Smooth muscle cell (in vitro differentiated cells): Measurements from ENCODE around the gene ISX. TPM values are rescaled to one million over a fixed set of nuclear protein-coding genes. Genes with fewer than 3 reads are reported as not detected.

ENCODE experiments used
- DNase-seq: peaks from one replicate; lab custom pipeline; 2025; ENCODE audit not compliant: unreplicated experiment; lab: John Stamatoyannopoulos, UW
- H2AFZ ChIP-seq: fragments of 200-600 bp; sonication (generic); 2 replicates; pipeline ENCODE4 v1.6.0; 2016; ENCODE audit warnings: antibody characterized with exemption, low read depth, mild to moderate bottlenecking
- H3F3A ChIP-seq: fragments of 200-600 bp; sonication (generic); 2 replicates; pipeline ENCODE4 v1.6.0; 2017; ENCODE audit warnings: antibody characterized with exemption, low read depth
- H3K27ac ChIP-seq: fragments of 200-600 bp; sonication (generic); 2 replicates; pipeline ENCODE4 v1.5.1; 2016; ENCODE audit warnings: low read depth, mild to moderate bottlenecking
- H3K27me3 ChIP-seq: fragments of 200-600 bp; sonication (generic); 2 replicates; pipeline ENCODE4 v1.6.1; 2016; ENCODE audit warnings: low read depth, mild to moderate bottlenecking
- H3K36me3 ChIP-seq: fragments of 200-600 bp; sonication (generic); 2 replicates; pipeline ENCODE4 v1.5.1; 2016; ENCODE audit warnings: low read depth
- H3K4me1 ChIP-seq: fragments of 200-600 bp; sonication (generic); 2 replicates; pipeline ENCODE4 v1.5.1; 2016; ENCODE audit warnings: low read depth
- H3K4me2 ChIP-seq: fragments of 200-600 bp; sonication (generic); 2 replicates; pipeline ENCODE4 v1.6.0; 2016; ENCODE audit warnings: mild to moderate bottlenecking
- H3K4me3 ChIP-seq: fragments of 200-600 bp; sonication (generic); 2 replicates; pipeline ENCODE4 v1.5.1; 2016; ENCODE audit warnings: mild to moderate bottlenecking
- H3K79me2 ChIP-seq: fragments of 200-600 bp; sonication (generic); 2 replicates; pipeline ENCODE4 v1.6.0; 2016; ENCODE audit warnings: low read depth, mild to moderate bottlenecking
- H3K9ac ChIP-seq: fragments of 200-600 bp; sonication (generic); 2 replicates; pipeline ENCODE4 v1.6.0; 2016; ENCODE audit warnings: low read depth
- H3K9me3 ChIP-seq: fragments of 200-600 bp; sonication (generic); replicated peaks from 2 replicates; pipeline ENCODE4 v1.5.1; 2016; ENCODE audit warnings: low read depth
- H4K20me1 ChIP-seq: fragments of 200-600 bp; sonication (generic); 2 replicates; pipeline ENCODE4 v1.6.0; 2016; ENCODE audit warnings: low read depth
- CTCF ChIP-seq: fragments of 200-600 bp; sonication (generic); IDR thresholded peaks from 2 replicates; pipeline ENCODE4 v1.5.1; 2017; ENCODE audit warnings: borderline replicate concordance, mild to moderate bottlenecking, antibody characterized with exemption; ENCODE audit not compliant: insufficient read depth, poor library complexity, severe bottlenecking
- WGBS: methylation state at CpG from one replicate; pipeline ENCODE4 v1.1.7; 2016; ENCODE audit warnings: low lambda C conversion rate; 5-methylcytosine and 5-hydroxymethylcytosine counted together
- polyA plus RNA-seq: library from polyadenylated mRNA; unstranded; fragments of >200 nt; fragmentation: Nextera tagmentation; extraction: Ambion mirVana; gene quantifications from 2 replicates; pipeline ENCODE4 v1.2.1, GENCODE V29; 2016
- total RNA-seq: library from RNA; depleted of rRNA; stranded (reverse); fragments of >200 nt; gene quantifications from 2 replicates; pipeline ENCODE4 v1.2.3, GENCODE V29; 2014

The ISX gene
- total and polyA plus RNA-seq, 2 experiments from 2014 or later, result not detected

GRCh38 chr22:35099883-35100282 is 33.9 kb downstream of the ISX start:
- no peak for TF ChIP-seq CTCF
- H2AFZ ChIP-seq, result no peak overlapping the region
- H4K20me1 ChIP-seq, result no peaks in the 10 kb centered on the region
- H3K4me2 ChIP-seq, result no peak overlapping the region
- no peaks in the 10 kb centered on the region for H3K36me3 ChIP-seq
- H3K4me1 ChIP-seq, result no peaks in the 10 kb centered on the region
- H3K4me3 ChIP-seq, result no peak overlapping the region
- no peaks in the 10 kb centered on the region for H3K9me3 ChIP-seq
- WGBS, result 95% methylated on average over 3 of the region's 3 CpGs
- H3F3A ChIP-seq, result no peaks in the 10 kb centered on the region
- no peak for DNase-seq
- H3K9ac ChIP-seq, result no peak overlapping the region
- H3K27ac ChIP-seq, result no peak overlapping the region
- H3K27me3 ChIP-seq, result peaks cover 10% of the 10 kb centered on the region
- H3K79me2 ChIP-seq, result no peaks in the 10 kb centered on the region

GRCh38 chr22:35102663-35103062 is 36.7 kb downstream of the ISX start:
- Histone ChIP-seq H3K9me3 (no peaks in the 10 kb centered on the region), H3K27me3 (peaks cover 22% of the 10 kb centered on the region), H3F3A (no peaks in the 10 kb centered on the region), H3K36me3 (no peaks in the 10 kb centered on the region), H3K9ac (no peak overlapping the region), H3K4me1 (no peaks in the 10 kb centered on the region), H3K4me3 (no peak overlapping the region), H3K79me2 (no peaks in the 10 kb centered on the region), H2AFZ (no peak overlapping the region), H3K4me2 (no peak overlapping the region), H3K27ac (no peak overlapping the region), H4K20me1 (no peaks in the 10 kb centered on the region)
- TF ChIP-seq CTCF, result no peak
- DNase-seq, result no peak
- 71% methylated on average over 5 of the region's 5 CpGs for WGBS

GRCh38 chr22:35103761-35104160 is 37.8 kb downstream of the ISX start:
- 79% methylated on average over 6 of the region's 6 CpGs for WGBS
- Histone ChIP-seq H3K9ac (no peak overlapping the region), H3K4me3 (no peak overlapping the region), H3K27ac (no peak overlapping the region), H2AFZ (no peak overlapping the region), H3K79me2 (no peaks in the 10 kb centered on the region), H3K9me3 (no peaks in the 10 kb centered on the region), H3K27me3 (peaks cover 22% of the 10 kb centered on the region), H3K4me2 (no peak overlapping the region), H3F3A (no peaks in the 10 kb centered on the region), H3K4me1 (no peaks in the 10 kb centered on the region), H4K20me1 (no peaks in the 10 kb centered on the region), H3K36me3 (no peaks in the 10 kb centered on the region)
- no peak for DNase-seq
- TF ChIP-seq CTCF, result no peak

- Histone ChIP-seq H3K4me2 (no peak overlapping the region), H4K20me1 (no peaks in the 10 kb centered on the region), H3K4me1 (no peaks in the 10 kb centered on the region), H3K4me3 (no peak overlapping the region), H2AFZ (no peak overlapping the region), H3K36me3 (no peaks in the 10 kb centered on the region), H3K79me2 (no peaks in the 10 kb centered on the region), H3K9ac (no peak overlapping the region), H3K9me3 (no peaks in the 10 kb centered on the region), H3K27ac (no peak overlapping the region), H3K27me3 (peaks cover 26% of the 10 kb centered on the region), H3F3A (no peaks in the 10 kb centered on the region)
- 93% methylated on average over 11 of the region's 11 CpGs for WGBS
- no peak for TF ChIP-seq CTCF
- DNase-seq, result no peak
Measured at GRCh38 chr22:35104491-35104890, 38.5 kb downstream of the ISX start.
